ENCODE measurements around the gene SLC47A1. TPM values are rescaled to one million over a fixed set of nuclear protein-coding genes. Genes with fewer than 3 reads are reported as not detected.
A peak's percentile ranks its signal among the peaks of the same experiment; 100 is the strongest.

The SLC47A1 gene
- total RNA-seq, 2 donors from 2014 or later, result 0.65 to 1.5 TPM

GRCh38 chr17:19551591-19552148 is 18.0 kb downstream of the SLC47A1 start:
- no peaks in the 10 kb centered on the region for H3K4me1 Mint-ChIP-seq (ENCODE audit: low read depth)
- ATAC-seq (replicated peaks in 1 of 2) (no peak), DNase-seq (no peak)
- H3K36me3 Mint-ChIP-seq (ENCODE audit: insufficient read depth in 2 of 2), result no peaks in the 10 kb centered on the region
- H3K27ac Mint-ChIP-seq, result no peak overlapping the region
- H3K27me3 Mint-ChIP-seq (ENCODE audit: low read depth), result peaks cover 33% of the 10 kb centered on the region
- H3K4me3 Mint-ChIP-seq, result no peak overlapping the region
- H3K9me3 Mint-ChIP-seq, result no peaks in the 10 kb centered on the region

DNA sequence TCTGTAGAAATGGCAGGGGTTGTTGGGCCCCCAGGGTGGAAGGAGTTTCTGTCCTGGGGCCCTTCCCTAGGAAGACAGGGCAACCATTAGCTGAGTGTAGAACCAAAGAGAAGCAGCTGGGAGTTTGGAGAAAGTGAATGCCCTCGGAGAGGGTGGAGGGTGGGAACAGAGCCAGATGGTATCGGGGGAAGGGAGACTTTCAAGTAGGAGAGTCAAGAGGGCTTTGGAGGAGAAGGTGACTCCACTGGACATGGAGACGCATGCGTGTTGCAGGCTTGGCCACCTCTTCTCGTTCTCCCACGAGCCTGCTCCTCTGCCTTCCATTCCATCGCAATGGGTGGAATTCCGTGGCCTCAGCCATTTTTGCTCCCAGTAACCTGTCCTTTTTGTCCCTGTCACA is 19.4 kb downstream of the SLC47A1 start:
- ATAC-seq (replicated peaks in 1 of 2) (no peak), DNase-seq (no peak)
- Mint-ChIP-seq H3K27me3 (ENCODE audit: low read depth) (peaks cover 33% of the 10 kb centered on the region), H3K4me3 (no peak overlapping the region), H3K27ac (no peak overlapping the region), H3K4me1 (ENCODE audit: low read depth) (no peaks in the 10 kb centered on the region), H3K9me3 (no peaks in the 10 kb centered on the region), H3K36me3 (ENCODE audit: insufficient read depth in 2 of 2) (no peaks in the 10 kb centered on the region)

DNA sequence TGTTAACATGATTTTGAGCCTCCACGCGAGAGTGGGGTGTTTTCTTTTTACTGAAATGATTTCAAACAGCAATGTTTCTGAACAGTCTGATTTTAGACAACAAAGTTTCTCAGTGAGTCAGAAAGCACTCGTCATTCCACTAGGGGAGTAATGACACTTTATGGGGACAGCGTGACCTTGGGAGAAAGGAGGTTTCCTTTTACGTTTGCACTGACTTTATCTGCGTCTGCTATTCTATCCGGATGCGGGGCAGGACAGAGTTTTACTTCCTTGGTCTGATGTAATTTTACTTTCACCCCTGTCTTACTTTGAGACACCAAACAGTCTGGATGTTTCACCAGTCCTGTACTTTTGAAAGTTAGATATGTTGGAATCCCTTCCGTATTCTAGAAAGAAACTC is 20.7 kb downstream of the SLC47A1 start:
- DNase-seq, result no peak
- Mint-ChIP-seq H3K9me3 (no peaks in the 10 kb centered on the region), H3K36me3 (ENCODE audit: insufficient read depth in 2 of 2) (no peaks in the 10 kb centered on the region), H3K27ac (no peak overlapping the region), H3K4me1 (ENCODE audit: low read depth) (no peaks in the 10 kb centered on the region), H3K27me3 (ENCODE audit: low read depth) (peaks cover 33% of the 10 kb centered on the region), H3K4me3 (no peak overlapping the region)
- peak in 1 of 2 donors; percentile 47 for ATAC-seq (replicated peaks in 1 of 2)

DNA sequence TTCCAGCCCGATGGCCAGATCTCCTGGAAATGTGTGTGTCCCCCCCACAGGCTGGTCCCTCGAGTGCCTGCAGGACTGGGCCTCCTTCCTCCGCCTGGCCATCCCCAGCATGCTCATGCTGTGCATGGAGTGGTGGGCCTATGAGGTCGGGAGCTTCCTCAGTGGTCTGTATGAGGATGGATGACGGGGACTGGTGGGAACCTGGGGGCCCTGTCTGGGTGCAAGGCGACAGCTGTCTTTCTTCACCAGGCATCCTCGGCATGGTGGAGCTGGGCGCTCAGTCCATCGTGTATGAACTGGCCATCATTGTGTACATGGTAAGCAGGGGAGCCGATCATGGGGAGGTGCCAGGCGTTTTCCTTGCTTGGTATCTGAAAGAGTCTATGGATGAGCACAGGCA is 22.1 kb downstream of the SLC47A1 start:
- no peak for ATAC-seq (replicated peaks in 1 of 2)

GRCh38 chr17:19558946-19559345 is 25.3 kb downstream of the SLC47A1 start:
- DNase-seq, result no peak
- no peak for ATAC-seq (replicated peaks in 1 of 2)

More for the DNA sequence above, 22.1 kb downstream of the SLC47A1 start:
- Mint-ChIP-seq H3K27ac (no peak overlapping the region), H3K4me3 (no peak overlapping the region), H3K9me3 (no peaks in the 10 kb centered on the region), H3K4me1 (ENCODE audit: low read depth) (no peaks in the 10 kb centered on the region), H3K27me3 (ENCODE audit: low read depth) (peaks cover 41% of the 10 kb centered on the region), H3K36me3 (ENCODE audit: insufficient read depth in 2 of 2) (no peaks in the 10 kb centered on the region)
- DNase-seq, result no peak

DNA sequence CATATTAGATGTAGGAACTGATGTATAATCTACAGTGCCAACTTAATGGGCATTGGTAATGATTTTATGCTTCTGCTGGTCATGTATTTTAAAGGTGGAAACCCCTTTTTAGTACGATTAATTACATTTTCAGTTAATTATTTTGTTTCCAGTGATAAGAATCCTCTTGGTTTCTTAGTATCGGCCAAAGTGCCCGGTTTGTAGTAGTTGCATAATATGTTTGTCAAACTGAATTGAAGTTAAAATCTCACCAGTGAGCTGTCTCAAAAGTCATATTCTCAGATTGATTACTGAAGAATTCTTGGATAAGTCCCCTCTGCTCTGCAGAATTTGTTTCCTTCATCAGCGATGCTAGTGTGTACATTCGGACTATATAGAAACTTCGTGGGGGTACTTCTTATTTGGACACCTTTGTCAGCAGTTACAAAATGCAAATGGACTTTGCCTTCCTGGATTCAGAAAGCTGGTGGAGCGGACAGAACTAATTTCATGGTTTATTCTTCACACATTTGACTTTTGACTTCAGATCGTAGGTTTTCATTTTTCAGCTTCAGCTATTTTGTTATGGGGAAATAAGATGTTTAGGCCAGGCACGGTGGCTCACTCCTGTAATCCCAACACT is 28.2 kb downstream of the SLC47A1 start:
- H3K9me3 Mint-ChIP-seq, result no peaks in the 10 kb centered on the region
- no peaks in the 10 kb centered on the region for H3K4me1 Mint-ChIP-seq (ENCODE audit: low read depth)
- no peak overlapping the region for H3K4me3 Mint-ChIP-seq
- H3K27me3 Mint-ChIP-seq (ENCODE audit: low read depth), result peaks cover 18% of the 10 kb centered on the region
- no peak for ATAC-seq (replicated peaks in 1 of 2)
- H3K36me3 Mint-ChIP-seq (ENCODE audit: insufficient read depth in 2 of 2), result no peaks in the 10 kb centered on the region
- no peak for DNase-seq
- no peak overlapping the region for H3K27ac Mint-ChIP-seq

More at GRCh38 chr17:19558946-19559345, 25.3 kb downstream of the SLC47A1 start:
- peaks cover 31% of the 10 kb centered on the region for H3K27me3 Mint-ChIP-seq (ENCODE audit: low read depth)
- H3K9me3 Mint-ChIP-seq, result no peaks in the 10 kb centered on the region
- H3K27ac Mint-ChIP-seq, result no peak overlapping the region
- no peaks in the 10 kb centered on the region for H3K36me3 Mint-ChIP-seq (ENCODE audit: insufficient read depth in 2 of 2)
- H3K4me3 Mint-ChIP-seq, result no peak overlapping the region
- H3K4me1 Mint-ChIP-seq (ENCODE audit: low read depth), result no peaks in the 10 kb centered on the region

GRCh38 chr17:19565817-19566575 is 32.3 kb downstream of the SLC47A1 start:
- H3K4me3 Mint-ChIP-seq, result no peak overlapping the region
- H3K27me3 Mint-ChIP-seq (ENCODE audit: low read depth), result peaks cover 16% of the 10 kb centered on the region
- H3K36me3 Mint-ChIP-seq (ENCODE audit: insufficient read depth in 2 of 2), result no peaks in the 10 kb centered on the region
- DNase-seq, result no peak
- H3K4me1 Mint-ChIP-seq (ENCODE audit: low read depth), result no peaks in the 10 kb centered on the region
- H3K27ac Mint-ChIP-seq, result no peak overlapping the region
- no peaks in the 10 kb centered on the region for H3K9me3 Mint-ChIP-seq
- ATAC-seq (replicated peaks in 1 of 2), result no peak

DNA sequence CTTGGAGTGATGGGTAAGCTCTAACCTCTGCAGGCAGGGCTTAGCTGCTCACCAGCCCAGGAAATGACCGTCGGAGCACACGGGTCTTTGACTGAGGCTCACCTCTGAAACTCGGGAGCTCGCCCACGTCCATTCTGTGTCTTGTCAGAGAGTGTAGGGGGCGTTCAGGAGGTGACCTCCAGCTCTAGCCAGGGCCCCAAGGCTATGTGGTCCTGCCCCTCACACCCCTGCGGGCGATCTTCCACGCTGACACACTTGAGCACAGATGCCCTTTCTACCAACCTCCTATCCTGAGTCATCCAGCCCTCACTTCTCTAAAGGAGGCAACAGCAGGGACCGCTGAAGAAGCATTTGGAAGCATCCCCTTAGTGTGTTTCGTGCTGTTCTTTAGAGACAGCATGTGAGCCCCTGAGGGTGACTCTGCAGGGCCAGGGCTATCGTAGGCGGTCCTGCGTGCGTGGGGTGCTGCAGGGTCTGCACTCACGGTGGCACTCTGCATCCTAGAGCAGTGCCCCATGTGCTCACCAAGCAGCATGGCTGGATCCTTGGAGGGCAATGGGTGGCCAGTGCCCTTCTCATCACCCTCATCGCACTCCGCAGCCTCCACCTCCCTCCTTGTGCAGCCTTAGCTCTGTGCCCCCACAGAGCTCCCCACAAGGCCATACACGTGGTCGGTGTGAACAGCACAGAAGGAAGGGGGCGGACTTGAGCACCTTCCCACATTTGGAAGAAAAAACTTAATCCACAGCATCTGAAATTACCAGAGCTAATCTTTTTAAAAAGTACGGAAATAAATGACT is 33.8 kb downstream of the SLC47A1 start:
- H3K36me3 Mint-ChIP-seq (ENCODE audit: insufficient read depth in 2 of 2), result no peaks in the 10 kb centered on the region
- peaks cover 20% of the 10 kb centered on the region for H3K27me3 Mint-ChIP-seq (ENCODE audit: low read depth)
- H3K4me1 Mint-ChIP-seq (ENCODE audit: low read depth), result no peaks in the 10 kb centered on the region
- no peak overlapping the region for H3K27ac Mint-ChIP-seq
- ATAC-seq (replicated peaks in 1 of 2) (no peak), DNase-seq (no peak)
- no peaks in the 10 kb centered on the region for H3K9me3 Mint-ChIP-seq
- H3K4me3 Mint-ChIP-seq, result no peak overlapping the region

DNA sequence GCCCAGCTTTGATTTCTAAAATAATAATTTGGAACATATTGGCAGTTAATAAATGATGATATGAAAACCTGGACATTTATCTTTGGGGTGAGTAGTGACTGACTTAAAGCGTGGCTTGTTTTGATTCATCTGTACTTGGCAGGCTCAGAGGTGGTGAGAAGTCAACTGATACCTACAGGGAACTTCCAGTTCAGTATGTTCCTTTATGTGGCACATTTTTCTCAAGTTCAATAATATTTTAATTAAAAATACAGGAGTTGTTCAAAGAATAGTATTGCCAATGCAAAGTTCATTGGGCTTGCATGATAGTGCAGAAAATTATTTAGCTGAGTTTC is 34.3 kb downstream of the SLC47A1 start:
- Mint-ChIP-seq H3K27me3 (ENCODE audit: low read depth) (peaks cover 18% of the 10 kb centered on the region), H3K9me3 (no peaks in the 10 kb centered on the region), H3K27ac (no peak overlapping the region), H3K36me3 (ENCODE audit: insufficient read depth in 2 of 2) (no peaks in the 10 kb centered on the region), H3K4me1 (ENCODE audit: low read depth) (no peaks in the 10 kb centered on the region), H3K4me3 (no peak overlapping the region)
- DNase-seq, result no peak
- ATAC-seq (replicated peaks in 1 of 2), result no peak

DNA sequence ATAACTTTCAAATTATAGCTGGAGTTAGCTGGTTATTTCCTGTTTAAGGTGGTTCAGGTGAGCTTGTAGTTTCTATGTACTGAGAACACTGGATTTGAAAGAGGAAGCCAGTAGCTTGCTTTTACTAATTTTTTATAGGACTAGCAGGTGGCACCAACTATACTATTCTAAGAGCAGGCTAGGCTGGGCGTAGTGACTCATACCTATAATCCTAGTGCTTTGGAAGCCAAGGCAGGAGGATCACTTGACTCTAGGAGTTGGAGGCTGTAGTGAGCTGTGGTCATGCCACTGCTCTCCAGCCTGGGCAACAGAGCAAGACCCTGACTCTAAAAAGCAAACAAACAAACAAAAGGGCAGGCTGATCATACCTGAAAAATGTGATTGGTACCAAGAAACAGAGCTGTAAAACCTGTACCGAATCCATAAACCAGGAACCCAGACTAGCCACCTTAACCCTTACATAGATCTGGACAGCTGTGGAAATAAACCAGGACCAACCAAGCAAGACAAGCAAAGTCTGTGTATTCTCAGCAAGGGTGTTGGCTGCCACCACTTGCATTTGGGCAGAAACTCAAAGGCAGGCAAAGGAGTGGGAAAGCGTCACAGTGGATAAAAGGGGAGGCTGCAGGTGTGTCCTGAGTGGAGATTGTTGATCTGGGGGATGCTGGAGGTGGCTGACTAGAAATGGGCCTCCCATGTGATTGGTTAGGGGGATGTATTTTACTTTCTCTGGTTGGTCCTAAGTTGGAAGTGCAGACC is 36.3 kb downstream of the SLC47A1 start:
- no peaks in the 10 kb centered on the region for H3K4me1 Mint-ChIP-seq (ENCODE audit: low read depth)
- ATAC-seq (replicated peaks in 1 of 2), result no peak
- H3K27ac Mint-ChIP-seq, result no peak overlapping the region
- H3K4me3 Mint-ChIP-seq, result no peak overlapping the region
- H3K9me3 Mint-ChIP-seq, result no peaks in the 10 kb centered on the region
- DNase-seq, result no peak
- H3K27me3 Mint-ChIP-seq (ENCODE audit: low read depth), result peaks cover 18% of the 10 kb centered on the region
- no peaks in the 10 kb centered on the region for H3K36me3 Mint-ChIP-seq (ENCODE audit: insufficient read depth in 2 of 2)

DNA sequence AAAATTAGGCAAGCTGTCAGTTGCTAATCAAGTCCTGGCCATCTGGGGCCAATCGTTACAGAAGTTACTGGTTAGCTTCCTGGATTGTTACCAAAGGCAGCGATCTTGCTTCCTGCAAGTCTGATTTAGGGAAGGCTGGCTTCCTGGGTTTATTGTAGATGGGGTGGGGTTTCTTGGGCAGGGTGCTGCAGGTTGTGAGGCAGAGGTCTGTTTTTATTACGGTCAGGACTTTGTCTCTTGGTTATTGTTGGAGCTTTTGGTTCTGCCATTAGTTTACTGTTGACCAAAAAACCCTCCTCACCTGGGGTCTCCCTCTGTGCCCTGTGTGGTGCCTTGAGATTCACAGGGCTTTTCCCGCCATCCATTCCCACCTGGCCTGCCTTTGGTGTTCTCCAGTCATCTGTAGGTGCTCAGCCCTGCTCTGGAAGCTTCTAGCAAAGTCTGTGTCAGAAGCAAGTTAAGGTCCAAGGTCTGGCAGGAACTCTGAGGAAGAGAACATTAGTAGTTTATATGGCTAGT is 36.9 kb downstream of the SLC47A1 start:
- Mint-ChIP-seq H3K36me3 (ENCODE audit: insufficient read depth in 2 of 2) (no peaks in the 10 kb centered on the region), H3K27ac (no peak overlapping the region), H3K4me1 (ENCODE audit: low read depth) (no peaks in the 10 kb centered on the region), H3K4me3 (no peak overlapping the region), H3K9me3 (no peaks in the 10 kb centered on the region), H3K27me3 (ENCODE audit: low read depth) (peaks cover 18% of the 10 kb centered on the region)
- DNase-seq (no peak), ATAC-seq (replicated peaks in 1 of 2) (no peak)

- no peak for DNase-seq
- H3K4me3 Mint-ChIP-seq, result no peak overlapping the region
- H3K4me1 Mint-ChIP-seq (ENCODE audit: low read depth), result no peaks in the 10 kb centered on the region
- peaks cover 18% of the 10 kb centered on the region for H3K27me3 Mint-ChIP-seq (ENCODE audit: low read depth)
- H3K36me3 Mint-ChIP-seq (ENCODE audit: insufficient read depth in 2 of 2), result no peaks in the 10 kb centered on the region
- no peaks in the 10 kb centered on the region for H3K9me3 Mint-ChIP-seq
- ATAC-seq (replicated peaks in 1 of 2), result no peak
- no peak overlapping the region for H3K27ac Mint-ChIP-seq
These were observed 39.4 kb downstream of the SLC47A1 start for GRCh38 chr17:19573075-19573474.
